GM12864 (cell line): ENCODE results near the gene POU2F1.

Experiments used
- DNase-seq: peaks from one replicate; pipeline ENCODE4 v3.0.0-alpha.2; 2011; ENCODE audit warnings: low read depth
- H3K4me3 ChIP-seq: 2 replicates; pipeline ENCODE4 v1.5.1; 2011; ENCODE audit warnings: mild to moderate bottlenecking, low read depth, low read length, control low read depth
- CTCF ChIP-seq: IDR thresholded peaks from 2 replicates; pipeline ENCODE4 v1.5.1; 2011; ENCODE audit warnings: low read depth, mild to moderate bottlenecking, moderate library complexity, low read length, control low read depth, inconsistent platforms; ENCODE audit errors: missing control alignments

Gene POU2F1

DNA sequence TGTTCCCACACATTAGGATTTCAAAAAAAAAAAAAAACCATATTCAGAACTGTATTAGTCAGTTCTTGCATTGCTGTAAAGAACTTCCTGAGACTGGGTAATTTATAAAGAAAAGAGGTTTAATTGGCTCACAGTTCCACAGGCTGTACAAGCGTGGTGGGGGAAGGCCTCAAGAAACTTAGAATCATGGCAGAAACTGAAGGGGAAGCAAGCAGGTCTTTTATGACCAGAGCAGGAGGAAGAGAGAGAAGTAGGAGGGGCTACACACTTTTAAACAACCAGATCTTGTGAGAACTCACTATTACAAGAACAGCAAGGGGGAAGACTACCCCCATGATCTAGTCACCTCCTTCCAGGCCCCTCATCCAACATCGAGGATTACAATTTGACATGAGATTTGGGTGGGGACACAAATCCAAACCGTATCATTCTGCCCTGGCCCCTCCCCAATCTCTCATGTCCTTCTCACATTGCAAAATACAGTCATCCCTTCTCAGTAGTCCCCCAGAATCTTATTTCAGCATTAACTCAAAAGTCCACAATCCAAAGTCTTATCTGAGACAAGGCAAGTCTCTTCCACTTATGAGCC lies 51.8 kb downstream of the POU2F1 start:
- DNase-seq = no peak
- TF ChIP-seq CTCF = no peak
- no peak overlapping the region for H3K4me3 ChIP-seq

DNA sequence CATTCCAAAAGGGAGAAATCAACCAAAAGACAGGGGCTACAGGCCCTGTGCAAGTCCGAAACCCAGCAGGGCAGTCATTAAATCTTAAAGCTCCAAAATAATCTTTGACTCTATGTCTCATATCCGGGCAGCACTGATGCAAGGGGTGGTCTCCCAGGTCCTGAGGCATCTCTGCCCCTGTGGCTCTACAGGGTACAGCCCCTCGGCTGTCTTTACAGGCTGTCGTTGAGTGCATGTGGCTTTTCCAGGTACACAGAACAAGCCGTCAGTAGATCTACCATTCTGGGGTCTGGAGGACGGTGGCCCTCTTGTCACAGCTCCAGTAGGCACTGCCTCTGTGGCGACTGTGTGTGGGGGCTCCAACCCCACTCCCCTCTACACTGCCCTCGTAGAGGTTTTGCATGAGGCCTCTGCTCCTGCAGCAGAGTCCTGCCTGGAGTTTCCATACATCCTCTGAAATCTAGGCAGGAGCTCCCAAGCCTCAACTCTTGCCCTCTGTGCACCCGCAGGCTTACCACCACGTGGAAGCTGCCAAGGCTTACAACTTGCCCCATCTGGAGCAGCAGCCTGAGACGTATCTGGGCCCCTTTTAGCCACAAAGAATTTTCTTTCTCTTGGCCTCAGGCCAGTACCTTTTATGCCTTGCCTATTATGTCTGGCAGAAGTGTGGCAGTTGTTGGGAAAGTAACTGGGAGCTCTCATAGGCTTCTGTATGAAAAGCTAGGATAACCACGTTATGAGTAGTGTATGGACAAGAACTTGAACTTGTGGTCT lies 52.5 kb downstream of the POU2F1 start:
- no peak overlapping the region for H3K4me3 ChIP-seq
- TF ChIP-seq CTCF = no peak
- DNase-seq = no peak

GRCh38 chr1:167274061-167274460 lies 53.4 kb downstream of the POU2F1 start:
- no peak overlapping the region for H3K4me3 ChIP-seq
- no peak for DNase-seq
- no peak for TF ChIP-seq CTCF

DNA sequence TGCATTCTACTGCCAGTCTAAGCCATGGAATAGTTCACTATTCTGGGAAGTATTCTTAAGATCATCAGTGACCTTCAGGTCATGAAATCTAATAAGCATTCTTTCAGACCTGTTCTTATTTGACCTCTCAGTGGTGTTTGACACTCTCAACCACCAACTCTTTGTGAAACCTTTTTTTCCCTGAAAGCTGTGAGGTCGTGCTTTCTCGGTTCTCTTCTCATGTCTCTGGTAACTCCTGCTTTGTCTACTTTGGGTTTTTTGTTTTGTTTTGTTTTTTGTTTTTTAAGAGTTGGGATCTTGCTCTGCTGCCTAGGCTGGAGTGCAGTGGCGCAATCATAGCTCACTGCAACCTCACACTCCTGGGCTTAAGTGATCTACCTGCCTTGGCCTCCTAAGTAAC lies 56.3 kb downstream of the POU2F1 start:
- no peak for TF ChIP-seq CTCF
- peak; percentile 35 for DNase-seq
- H3K4me3 ChIP-seq = no peak overlapping the region

- H3K4me3 ChIP-seq = no peak overlapping the region
- TF ChIP-seq CTCF = no peak
Measured at GRCh38 chr1:167278497-167278896, 57.8 kb downstream of the POU2F1 start.

GRCh38 chr1:167280912-167281311 lies 60.2 kb downstream of the POU2F1 start:
- TF ChIP-seq CTCF = no peak
- no peak overlapping the region for H3K4me3 ChIP-seq
- DNase-seq = no peak

More at GRCh38 chr1:167278497-167278896, 57.8 kb downstream of the POU2F1 start:
- no peak for DNase-seq

DNA sequence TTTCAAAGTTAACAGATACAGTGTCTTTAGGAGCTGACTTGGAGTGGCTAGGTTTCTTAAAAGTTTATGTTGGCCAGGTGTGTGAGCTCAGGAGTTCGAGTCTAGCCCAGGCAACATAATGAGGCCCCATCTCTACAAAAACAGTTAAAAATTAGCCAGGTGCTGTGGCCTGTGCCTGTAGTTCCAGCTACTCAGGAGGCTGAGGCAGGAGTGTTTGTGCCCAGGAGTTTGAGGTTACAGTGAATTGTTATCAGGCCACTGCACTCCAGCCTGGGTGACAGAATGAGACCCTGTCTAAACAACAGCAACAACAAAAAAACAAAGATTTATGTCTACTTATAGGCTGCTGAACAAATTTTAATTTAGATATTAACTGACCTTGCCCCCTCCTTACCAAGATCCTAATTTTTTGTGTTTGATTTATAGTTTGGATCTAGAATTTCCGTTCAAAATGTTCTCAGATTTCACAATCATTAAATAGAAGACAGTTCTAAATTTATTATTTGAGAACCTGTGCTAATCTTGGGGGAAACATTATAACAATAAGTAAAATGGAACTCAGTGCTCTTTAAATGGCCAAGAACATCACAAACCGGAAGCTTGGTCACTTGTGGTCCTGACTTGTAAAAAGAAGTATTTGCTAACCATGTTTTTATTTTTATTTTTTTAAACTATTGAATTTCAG lies 67.8 kb downstream of the POU2F1 start:
- no peak for TF ChIP-seq CTCF
- no peak for DNase-seq
- H3K4me3 ChIP-seq = no peak overlapping the region
